Articular chondrocyte of knee joint (primary cell): Measurements from ENCODE around the gene NDUFB6. TPM values are rescaled to one million over a fixed set of nuclear protein-coding genes. Genes with fewer than 3 reads are reported as not detected.

Experiments used
- total RNA-seq: library from RNA; depleted of rRNA; stranded (reverse); fragments of >200 nt; gene quantifications from 2 replicates; pipeline ENCODE4 v1.2.3, GENCODE V29; 2012

NDUFB6 gene
- 43.6 and 48.0 TPM in 2 replicates for total RNA-seq

DNA sequence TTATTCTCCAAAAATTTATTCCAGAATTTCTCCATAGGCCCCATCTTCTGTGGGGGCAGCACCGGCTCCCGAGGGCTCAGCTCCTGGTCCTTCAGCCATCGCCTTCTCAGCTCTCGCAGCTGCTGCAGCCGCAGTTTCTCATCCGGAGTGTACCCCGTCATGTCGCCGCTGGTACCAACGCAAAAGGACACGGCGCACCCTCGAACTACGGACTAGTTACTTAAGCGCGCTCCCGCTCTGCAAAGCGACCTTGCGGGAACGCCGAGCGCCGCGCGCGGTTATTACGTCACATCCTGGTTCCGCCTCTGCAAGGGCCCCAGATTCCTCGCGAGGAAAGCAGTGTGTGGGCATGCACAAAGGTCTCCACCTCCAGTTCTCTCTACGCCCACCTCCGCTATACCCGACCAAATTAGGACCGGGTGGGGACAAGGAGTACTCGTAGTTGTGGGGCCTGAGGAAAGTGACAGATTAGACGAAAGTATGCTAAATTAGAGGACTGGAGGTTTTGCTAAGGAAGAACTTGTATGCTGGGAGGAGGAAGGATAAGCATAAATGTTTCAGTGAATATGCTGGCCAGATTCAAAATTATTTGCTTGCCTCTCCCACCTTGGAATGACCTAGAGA lies at the start of gene NDUFB6:
NDUFB6 (minus strand) TSS at position 260 of the 624 bp plus-strand sequence; CDS start at position 161, 99 bp downstream.

DNA sequence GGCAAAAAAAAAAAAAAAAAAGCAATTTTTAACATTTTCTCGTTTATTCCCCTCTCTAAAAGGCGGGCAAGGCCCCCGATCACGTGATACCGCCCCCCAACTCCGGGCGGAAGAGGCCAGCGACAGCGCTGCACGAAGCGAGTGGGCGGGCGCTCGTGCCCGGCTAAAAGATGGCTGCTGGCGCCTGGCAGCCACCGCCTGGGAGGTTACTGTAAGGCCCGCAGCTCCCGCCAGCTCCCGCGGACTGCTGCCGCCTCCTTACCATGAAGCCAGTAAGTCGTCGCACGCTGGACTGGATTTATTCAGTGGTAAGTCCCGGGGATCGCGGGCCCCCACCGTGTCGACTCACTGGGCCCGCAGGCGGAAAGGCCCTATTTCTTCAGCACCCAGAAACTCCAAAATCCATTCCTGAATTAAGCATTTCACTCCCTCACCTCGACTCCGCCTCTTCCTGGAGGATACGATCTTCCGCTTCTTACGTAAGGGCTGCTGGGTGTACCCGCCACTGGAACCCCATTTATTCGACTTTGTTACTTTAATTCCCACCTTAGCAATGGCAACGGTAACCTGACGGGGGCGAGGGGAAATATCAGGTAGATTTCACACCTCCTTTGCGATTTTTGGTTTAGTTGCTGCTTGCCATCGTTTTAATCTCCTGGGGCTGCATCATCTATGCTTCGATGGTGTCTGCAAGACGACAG lies 20.6 kb downstream of the NDUFB6 start, which contains the start of the genes SMIM27 and TOPORS:
SMIM27 (plus strand) TSS at position 156 of the 701 bp plus-strand sequence; CDS start at position 264, 108 bp downstream.
TOPORS (minus strand) TSS at position 415 of the 701 bp plus-strand sequence; CDS start at position 265, 150 bp downstream.

DNA sequence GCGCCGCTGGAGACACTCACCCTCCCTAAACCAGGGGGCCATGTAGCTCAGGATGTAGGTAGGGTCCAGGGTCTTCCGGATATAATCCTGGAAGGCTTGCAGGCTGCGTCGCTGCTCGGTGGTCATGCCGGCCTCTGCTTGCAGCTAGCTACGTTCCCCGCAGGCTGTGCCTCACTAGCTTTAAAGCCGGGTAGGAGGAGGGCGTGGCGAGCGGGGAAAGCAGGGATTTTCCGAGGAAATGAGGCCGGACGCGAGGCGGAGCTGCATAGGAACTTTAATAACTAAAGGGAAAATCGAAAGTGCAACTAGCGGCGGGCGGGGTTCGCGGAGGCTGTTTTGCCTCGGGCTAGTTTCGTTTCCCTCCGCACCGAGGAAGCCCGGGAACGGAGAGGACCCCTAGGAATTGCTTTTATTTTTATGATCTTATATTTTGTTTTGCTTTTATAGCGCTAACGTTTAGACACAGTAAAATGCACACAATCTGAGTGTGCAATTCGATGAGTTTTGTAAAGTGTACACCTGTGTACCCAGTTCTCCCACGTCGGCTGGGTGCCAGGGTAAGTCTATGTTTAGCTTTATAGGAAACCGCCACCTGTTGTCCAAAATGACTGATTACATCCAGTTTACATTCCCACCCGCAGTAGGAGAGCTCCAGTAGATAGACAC lies 46.8 kb downstream of the NDUFB6 start, which contains the start of gene RIGI:
RIGI (minus strand) TSS at position 156 of the 666 bp plus-strand sequence; CDS start at position 126, 30 bp downstream.

Other genes with a start within 250 kb of the NDUFB6 start
- gene ACO1, start 188.5 kb downstream of the NDUFB6 start, total RNA-seq: 124 and 141 TPM in 2 replicates
- gene RIGI, start 47.0 kb downstream of the NDUFB6 start, total RNA-seq: 10.1 and 13.7 TPM in 2 replicates
- 1.7 and 2.1 TPM in 2 replicates for gene SMIM27, start 20.8 kb downstream of the NDUFB6 start, total RNA-seq
- gene TOPORS, start 20.6 kb downstream of the NDUFB6 start, total RNA-seq: 37.4 and 47.6 TPM in 2 replicates
- gene TAF1L, start 62.5 kb upstream of the NDUFB6 start, total RNA-seq: under 0.01 TPM in 2 replicates
- not detected in 2 replicates for gene TMEM215, start 210.4 kb upstream of the NDUFB6 start, total RNA-seq